Activated CD4-positive, alpha-beta T cell treated with anti-CD3 and anti-CD28 coated beads, Interleukin-2, Interleukin-6, amounts not matched to agents 100 ng/mL and 50 ng/mL, durations not matched to agents 16 hours and 8 hours (primary cell): ENCODE data around the gene KLF12.

ENCODE experiments used
- DNase-seq: peaks from one replicate; pipeline ENCODE4 v3.0.0-alpha.2; 2020

Gene KLF12

DNA sequence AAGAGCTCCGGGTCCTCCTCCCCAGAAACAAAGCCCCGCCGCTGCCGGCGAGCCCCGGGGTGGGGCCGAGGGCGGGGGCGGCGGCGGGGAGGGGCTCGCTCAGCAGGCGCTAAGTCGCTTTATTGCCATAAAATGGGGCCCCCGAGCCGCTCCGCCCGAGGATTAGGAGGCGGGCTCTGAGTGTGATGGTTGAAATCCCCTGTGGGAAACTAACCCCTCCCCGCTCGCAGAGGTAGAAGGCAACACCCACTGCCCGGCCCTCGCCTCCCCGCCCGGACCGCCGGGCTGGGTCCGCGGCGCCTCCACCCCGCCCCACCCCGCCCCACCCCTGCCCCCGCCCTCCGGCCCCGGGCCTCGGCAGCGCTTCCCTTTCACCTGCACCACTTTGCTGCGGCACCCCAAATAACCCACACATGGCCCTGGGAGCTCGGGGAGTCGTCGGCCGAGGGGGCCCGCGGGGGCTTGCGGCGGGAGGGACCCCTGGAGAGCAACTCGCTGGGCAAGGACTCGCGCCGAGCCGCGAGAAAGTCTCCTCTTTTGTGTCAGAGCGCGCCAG is at the start of gene KLF12:
Gene KLF12, minus strand, starts transcription at position 184 of the 556 bp plus-strand sequence.
- peak; percentile 94 for DNase-seq

- no peak for DNase-seq
These were observed 48.3 kb upstream of the KLF12 start for GRCh38 chr13:74182491-74182890.

GRCh38 chr13:74174810-74175209 is 40.6 kb upstream of the KLF12 start:
- no peak for DNase-seq

GRCh38 chr13:74173822-74174221 is 39.6 kb upstream of the KLF12 start:
- no peak for DNase-seq

DNA sequence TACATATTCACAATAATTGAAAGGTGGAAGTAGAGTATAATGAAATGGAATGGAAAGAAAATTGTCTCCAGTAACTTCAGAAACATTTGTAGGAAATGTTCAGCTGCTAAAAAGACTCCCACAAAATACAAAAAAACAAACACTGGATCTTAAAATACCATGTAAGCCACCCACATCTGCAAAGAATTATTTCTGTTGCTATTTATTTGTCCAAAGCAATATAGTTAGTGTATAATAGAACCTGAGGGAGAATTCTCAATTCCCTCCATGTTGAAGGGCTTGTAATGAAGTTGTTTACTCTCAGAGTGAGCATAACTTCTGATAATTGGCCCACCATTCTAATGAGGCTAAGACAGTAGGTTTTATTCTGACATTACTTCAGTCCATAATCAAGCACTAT is 37.4 kb upstream of the KLF12 start:
- DNase-seq, result no peak

DNA sequence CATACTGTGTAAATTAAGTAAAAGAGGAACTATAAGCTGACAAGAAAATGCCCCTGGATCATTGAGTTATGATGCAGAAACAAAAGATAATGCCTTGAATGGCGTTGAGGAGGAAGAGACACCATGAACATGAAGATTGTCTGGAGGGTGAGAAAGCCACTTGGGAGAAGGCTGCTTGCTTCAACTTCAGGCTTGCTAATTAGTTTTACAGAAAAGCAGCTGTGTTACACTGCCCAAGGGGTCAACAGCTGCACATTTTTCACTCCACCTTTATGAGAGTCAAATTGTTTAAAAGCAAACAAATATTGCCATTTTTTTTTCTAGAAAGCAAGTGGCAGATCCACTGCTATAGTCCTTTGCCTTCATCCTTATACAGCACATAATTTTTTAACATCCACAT is 35.5 kb upstream of the KLF12 start:
- no peak for DNase-seq

GRCh38 chr13:74168263-74168675 is 34.1 kb upstream of the KLF12 start:
- no peak for DNase-seq

DNA sequence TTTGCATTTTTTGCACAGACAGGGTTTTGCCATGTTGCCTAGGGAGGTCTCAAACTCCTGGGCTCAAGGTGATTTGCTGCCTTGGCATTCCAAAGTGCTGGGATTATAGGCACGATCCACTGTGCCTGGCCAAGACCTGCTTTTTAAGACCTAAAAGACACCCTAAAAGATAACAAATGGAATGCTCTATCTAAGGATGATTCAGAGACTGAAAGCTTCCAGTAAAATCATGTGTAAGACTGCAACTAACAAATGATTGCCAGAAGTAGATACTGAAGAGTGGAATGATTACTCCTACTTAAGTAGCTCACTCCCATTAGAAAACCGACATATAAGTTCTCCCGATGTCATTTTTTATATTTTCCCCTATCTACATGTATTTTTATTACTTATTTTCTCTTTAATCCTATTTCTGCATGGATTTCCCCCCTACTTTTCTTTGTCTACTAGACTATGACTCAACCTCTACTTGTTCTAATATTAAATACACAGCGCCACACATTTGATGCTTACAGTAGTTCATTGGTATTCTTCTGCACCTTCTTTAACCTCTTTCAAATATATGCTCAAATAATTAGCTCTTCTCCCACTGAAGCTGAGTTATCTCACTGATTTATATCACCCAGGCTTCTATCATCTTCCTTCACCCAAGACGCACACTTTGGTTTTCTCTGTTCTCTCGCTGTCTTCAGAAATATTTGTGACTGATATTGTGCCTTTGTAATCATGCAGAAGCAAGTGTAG is 32.2 kb upstream of the KLF12 start:
- DNase-seq, result no peak

- DNase-seq, result no peak
These were observed 28.6 kb upstream of the KLF12 start for GRCh38 chr13:74162782-74163181.

DNA sequence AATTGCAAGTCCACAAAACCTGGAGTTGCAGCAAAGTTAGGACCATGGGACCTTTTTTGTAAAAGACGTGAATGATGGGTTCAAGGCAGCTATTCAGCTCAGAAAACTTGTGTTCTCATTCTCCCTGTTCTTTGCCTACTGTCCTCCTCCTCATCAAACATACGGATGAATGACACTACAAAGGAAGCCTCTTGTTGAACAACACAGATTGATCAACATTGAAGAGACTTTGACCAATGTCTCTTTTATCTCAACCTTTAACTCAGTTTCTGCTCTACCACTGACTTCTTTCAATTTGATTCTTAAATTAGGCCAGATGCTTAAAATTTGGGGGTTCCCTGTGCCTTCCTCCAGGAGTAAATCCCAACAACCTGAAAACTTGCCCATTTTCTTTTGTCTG is 27.9 kb upstream of the KLF12 start:
- DNase-seq, result no peak

- no peak for DNase-seq
These were observed 24.6 kb upstream of the KLF12 start for GRCh38 chr13:74158571-74159352.

- no peak for DNase-seq
These were observed 23.8 kb upstream of the KLF12 start for GRCh38 chr13:74158028-74158427.

DNA sequence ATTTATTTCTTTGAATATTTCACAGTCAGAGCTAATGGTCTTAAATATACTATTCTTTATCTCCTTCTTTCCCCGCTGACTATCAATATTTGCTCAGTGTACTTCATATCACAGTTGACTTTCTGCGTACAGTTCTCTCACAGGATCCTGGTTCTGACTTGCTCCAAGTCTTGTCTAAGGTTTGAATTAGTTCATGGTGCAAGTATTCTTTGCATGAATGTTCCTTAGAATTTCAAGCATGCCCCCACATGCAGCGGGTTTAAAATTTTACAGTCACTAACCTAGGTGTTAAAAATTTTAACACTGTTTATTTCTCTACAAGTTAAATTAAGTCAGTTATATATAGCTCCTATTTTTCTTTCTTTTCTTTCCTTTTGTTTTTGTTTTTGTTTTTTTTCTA is 20.8 kb upstream of the KLF12 start:
- no peak for DNase-seq

- no peak for DNase-seq
These were observed 19.1 kb upstream of the KLF12 start for GRCh38 chr13:74153316-74153715.

DNA sequence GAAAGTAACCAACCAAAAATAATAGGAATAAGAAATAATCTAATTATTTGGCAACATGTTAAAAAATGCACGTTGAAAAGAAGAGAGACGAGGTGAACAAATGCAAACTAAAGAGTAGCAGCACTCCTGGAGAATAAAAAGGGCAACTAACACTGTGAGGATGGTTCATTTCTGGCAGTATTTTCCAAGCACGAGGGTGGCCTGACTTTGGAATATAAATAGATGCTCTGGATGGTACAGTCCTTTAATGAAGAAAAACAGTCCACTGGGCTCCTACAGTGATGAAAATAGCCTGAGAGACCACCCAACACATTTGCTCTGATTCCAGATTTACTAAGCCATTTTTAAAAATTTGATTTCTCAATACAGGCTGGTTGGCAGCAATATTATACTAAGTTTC is 17.7 kb upstream of the KLF12 start:
- DNase-seq, result no peak

- no peak for DNase-seq
These were observed 14.1 kb upstream of the KLF12 start for GRCh38 chr13:74148352-74148751.

- DNase-seq, result no peak
These were observed 11.2 kb upstream of the KLF12 start for GRCh38 chr13:74145249-74145975.

GRCh38 chr13:74144269-74144668 is 10.1 kb upstream of the KLF12 start:
- DNase-seq, result no peak

DNA sequence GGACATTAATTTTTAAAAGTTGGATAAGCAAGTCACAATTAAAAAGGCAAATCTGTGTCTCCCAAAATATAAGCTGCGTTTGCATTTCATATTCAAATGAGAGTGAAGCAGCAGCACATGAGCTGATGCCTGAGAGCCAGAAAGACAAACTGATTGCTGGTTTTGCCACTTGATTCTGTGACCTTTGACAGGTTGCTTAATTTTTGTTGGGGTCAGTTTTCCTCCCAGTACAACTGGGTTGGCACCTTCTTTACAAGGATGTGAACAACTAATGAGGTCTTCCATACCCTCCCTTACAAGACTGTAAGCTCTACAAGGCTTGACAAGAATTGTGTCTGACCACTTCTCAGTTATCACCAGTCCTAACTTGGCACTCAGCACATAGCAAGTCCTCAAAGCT is 8.1 kb upstream of the KLF12 start:
- DNase-seq, result no peak

- no peak for DNase-seq
These were observed 4.0 kb upstream of the KLF12 start for GRCh38 chr13:74138241-74138640.

DNA sequence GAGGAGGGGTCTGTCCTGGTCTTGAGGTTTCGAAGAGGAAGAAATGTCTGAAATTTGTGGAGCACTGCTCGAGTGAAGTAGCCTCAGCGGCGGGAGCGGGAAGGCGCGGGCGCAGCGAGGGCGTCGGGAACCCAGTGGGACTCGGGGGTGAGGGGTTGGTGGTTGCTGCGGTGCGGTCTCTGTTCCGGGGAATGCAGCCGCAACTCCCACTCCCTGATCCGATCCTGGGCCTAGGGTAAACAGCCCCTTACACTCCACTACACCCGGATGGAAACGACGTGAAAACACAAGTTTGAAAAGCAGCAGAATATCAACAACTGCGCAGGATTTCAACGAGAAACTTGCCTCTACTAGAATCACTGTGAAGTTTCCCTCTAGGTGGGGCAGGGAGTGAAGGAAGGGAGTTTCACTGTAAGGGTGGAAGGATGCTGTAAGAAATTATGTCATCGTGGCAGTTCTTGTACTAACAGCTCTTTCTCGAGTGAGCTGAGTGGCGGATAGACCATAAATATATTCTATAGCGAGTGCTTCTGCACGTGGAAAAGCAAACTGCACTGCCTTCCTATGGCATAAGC is 2.0 kb upstream of the KLF12 start:
- peak; percentile 18 for DNase-seq

GRCh38 chr13:74135326-74136083 is 1.3 kb upstream of the KLF12 start:
- DNase-seq, result peak; percentile 61
